PFSK-1 (cell line): ENCODE measurements around the gene PCCA.

Experiments
- FOXP2 ChIP-seq: optimal IDR thresholded peaks from 2 replicates; pipeline ENCODE3; 2011; ENCODE audit warnings: borderline replicate concordance, control low read depth, inconsistent platforms; ENCODE audit not compliant: insufficient read depth; ENCODE audit errors: extremely low read length, extremely low read depth
- POLR2AphosphoS5 ChIP-seq: IDR thresholded peaks from 2 replicates; pipeline ENCODE4 v1.6.1; 2012; ENCODE audit warnings: low read depth, mild to moderate bottlenecking, control low read depth, low read length, moderate library complexity
- SIN3A ChIP-seq: IDR thresholded peaks from 2 replicates; pipeline ENCODE4 v1.6.1; 2012; ENCODE audit warnings: mild to moderate bottlenecking, low read length, moderate library complexity, borderline replicate concordance; ENCODE audit not compliant: insufficient read depth
- TAF1 ChIP-seq: IDR thresholded peaks from 2 replicates; pipeline ENCODE4 v1.6.1; 2012; ENCODE audit warnings: low read length, control low read depth, borderline replicate concordance; ENCODE audit not compliant: insufficient read depth
- TF ChIP-seq, protein P1 (sequence below), 2 experiments: IDR thresholded peaks; 2 replicates each; pipeline versions ENCODE4 v1.6.1 to v1.8.0; 2011 to 2012; ENCODE audit warnings: low read depth in 2 of 2, low read length in 2 of 2, control low read depth in 1 of 2, inconsistent platforms in 1 of 2, mild to moderate bottlenecking in 1 of 2, moderate library complexity in 1 of 2; ENCODE audit not compliant: insufficient read depth in 1 of 2

Gene PCCA

DNA sequence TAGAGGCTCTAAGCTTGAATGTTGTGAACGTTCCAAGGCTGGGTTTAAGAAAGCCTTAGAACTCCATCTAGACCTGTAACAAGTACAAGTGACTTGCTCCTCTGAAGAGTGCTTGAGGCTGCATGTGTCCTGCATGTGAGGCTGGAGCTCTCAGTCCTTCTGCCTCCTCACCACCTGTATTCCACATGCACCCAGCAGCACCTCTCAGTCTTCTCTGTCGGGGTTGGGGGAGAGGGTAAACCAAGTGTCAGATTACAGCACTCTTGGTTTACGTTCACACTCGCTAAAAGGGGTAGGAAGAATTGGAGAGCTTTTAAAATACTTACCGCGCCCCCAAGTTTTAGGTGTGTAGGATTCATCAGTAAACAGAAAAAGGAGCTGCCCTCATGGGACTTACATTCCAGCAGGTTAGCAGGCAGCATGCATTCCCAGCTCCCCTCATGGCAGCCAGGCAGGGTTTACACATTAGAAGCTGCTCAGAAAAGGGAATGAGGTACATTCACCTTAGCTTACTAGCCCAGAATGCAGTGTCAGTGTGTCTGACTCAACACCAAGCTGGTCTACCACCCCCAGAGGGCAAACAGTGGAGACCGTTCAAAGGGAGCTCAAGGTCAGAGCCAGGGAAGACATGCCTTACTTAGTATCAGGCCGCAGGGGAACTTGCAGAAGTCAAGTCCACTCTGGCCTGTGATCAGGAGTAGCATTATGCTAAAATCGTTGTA lies 248.1 kb downstream of the PCCA start:
- no peak for TF ChIP-seq FOXP2
- no peak for TF ChIP-seq POLR2AphosphoS5
- no peak for TF ChIP-seq SIN3A
- TF ChIP-seq, protein P1, sequence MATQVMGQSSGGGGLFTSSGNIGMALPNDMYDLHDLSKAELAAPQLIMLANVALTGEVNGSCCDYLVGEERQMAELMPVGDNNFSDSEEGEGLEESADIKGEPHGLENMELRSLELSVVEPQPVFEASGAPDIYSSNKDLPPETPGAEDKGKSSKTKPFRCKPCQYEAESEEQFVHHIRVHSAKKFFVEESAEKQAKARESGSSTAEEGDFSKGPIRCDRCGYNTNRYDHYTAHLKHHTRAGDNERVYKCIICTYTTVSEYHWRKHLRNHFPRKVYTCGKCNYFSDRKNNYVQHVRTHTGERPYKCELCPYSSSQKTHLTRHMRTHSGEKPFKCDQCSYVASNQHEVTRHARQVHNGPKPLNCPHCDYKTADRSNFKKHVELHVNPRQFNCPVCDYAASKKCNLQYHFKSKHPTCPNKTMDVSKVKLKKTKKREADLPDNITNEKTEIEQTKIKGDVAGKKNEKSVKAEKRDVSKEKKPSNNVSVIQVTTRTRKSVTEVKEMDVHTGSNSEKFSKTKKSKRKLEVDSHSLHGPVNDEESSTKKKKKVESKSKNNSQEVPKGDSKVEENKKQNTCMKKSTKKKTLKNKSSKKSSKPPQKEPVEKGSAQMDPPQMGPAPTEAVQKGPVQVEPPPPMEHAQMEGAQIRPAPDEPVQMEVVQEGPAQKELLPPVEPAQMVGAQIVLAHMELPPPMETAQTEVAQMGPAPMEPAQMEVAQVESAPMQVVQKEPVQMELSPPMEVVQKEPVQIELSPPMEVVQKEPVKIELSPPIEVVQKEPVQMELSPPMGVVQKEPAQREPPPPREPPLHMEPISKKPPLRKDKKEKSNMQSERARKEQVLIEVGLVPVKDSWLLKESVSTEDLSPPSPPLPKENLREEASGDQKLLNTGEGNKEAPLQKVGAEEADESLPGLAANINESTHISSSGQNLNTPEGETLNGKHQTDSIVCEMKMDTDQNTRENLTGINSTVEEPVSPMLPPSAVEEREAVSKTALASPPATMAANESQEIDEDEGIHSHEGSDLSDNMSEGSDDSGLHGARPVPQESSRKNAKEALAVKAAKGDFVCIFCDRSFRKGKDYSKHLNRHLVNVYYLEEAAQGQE (IDR thresholded peaks at IDR 0.05; ENCODE audit: insufficient read depth in 1 of 2, low read depth in 2 of 2, low read length in 2 of 2), result no peak
- no peak for TF ChIP-seq TAF1

DNA sequence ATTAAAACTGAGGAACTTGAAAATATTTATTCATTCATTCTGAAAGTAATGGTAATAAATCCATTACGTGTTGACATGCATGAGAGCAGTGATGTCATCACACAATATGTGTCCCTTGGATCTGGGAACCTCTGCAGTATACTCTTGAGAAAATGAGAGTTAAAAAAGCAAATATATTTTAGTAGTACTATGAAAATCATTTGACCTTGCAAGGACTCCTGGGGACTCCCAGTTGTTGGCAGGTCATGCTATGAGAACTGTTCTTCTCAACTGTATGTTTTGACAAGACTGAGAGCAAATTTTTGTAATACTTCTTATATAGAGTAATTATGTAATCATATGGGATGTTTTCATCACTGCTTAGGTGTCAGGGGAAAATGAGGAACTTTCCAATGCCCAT lies 249.4 kb downstream of the PCCA start:
- TF ChIP-seq, protein P1 (IDR thresholded peaks at IDR 0.05; ENCODE audit: insufficient read depth in 1 of 2, low read depth in 2 of 2, low read length in 2 of 2), result no peak
- TF ChIP-seq SIN3A (no peak), FOXP2 (no peak), TAF1 (no peak), POLR2AphosphoS5 (no peak)

DNA sequence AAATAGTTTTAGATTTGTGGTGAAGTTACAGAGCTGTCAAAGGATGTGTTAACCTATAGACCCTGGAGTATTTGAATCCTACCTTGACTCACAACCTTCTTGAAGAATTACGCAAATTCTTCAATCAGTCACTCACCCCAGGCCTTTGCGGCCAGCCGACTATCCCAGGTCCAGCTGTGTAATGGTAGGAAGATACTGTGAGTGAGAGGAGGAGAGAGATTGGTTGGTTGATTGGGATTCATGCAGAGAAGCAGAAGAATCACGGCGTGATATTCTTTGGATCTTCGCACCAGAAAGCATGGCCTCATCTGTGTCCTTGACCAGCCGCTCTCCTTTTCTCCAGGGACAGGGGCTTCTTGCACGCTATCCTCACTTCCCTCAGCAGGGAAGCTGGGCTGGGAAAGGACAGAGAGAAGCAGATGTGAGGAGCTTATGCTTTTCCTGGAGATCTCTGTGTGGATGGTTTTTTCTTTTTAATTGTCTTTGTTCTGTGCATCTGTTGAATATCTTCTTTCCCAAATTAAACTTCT lies 250.6 kb downstream of the PCCA start:
- no peak for TF ChIP-seq TAF1
- TF ChIP-seq, protein P1 (IDR thresholded peaks at IDR 0.05; ENCODE audit: insufficient read depth in 1 of 2, low read depth in 2 of 2, low read length in 2 of 2), result no peak
- TF ChIP-seq POLR2AphosphoS5, result no peak
- no peak for TF ChIP-seq FOXP2
- TF ChIP-seq SIN3A, result no peak

DNA sequence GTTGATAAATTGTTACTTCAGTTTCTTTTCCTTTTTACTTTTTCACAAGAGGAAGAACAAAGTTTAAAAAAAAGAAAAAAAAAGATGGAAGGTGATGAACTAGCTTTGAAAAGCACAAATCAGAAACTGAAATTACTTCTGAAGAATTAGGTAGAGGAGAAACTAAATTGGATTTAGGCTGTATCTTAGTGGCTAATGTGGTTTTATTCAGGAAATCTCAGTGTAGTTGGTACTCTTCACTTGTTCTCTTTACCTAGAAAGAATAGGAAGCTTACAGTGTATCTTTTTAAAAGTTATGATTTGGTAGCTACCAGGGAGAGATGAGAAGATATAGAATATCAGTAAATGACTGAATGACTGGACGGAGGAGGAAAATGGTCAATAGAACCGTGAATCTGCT lies 252.0 kb downstream of the PCCA start:
- TF ChIP-seq TAF1, result no peak
- TF ChIP-seq, protein P1 (IDR thresholded peaks at IDR 0.05; ENCODE audit: insufficient read depth in 1 of 2, low read depth in 2 of 2, low read length in 2 of 2), result no peak
- no peak for TF ChIP-seq SIN3A
- no peak for TF ChIP-seq FOXP2
- no peak for TF ChIP-seq POLR2AphosphoS5

DNA sequence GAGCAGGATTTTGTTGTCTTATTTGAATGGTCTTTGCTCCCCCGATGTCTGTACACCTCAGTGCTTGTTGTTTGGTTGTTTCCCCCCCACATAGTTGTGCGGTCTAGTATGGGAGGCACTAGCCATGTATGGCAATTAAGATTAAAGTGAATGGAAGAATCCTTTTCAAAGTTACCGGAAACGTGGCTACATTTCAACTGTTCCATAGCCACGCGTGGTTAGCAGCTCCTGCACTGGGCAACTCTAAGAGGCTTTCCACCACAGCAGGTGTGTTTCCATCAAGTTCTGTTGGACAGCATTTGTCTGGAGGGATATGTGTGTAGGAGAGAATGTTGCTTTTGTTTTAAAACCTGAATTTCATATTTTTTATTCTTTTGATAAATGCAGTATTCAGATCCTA lies 252.4 kb downstream of the PCCA start:
- TF ChIP-seq SIN3A (no peak), FOXP2 (no peak), TAF1 (no peak), POLR2AphosphoS5 (no peak)
- TF ChIP-seq, protein P1 (IDR thresholded peaks at IDR 0.05; ENCODE audit: insufficient read depth in 1 of 2, low read depth in 2 of 2, low read length in 2 of 2), result no peak
